IMR-90 (cell line): ENCODE data around the gene TM7SF2. TPM values are rescaled to one million over a fixed set of nuclear protein-coding genes. Genes with fewer than 3 reads are reported as not detected.

ENCODE experiments used
- ATAC-seq: fragments of 200-7000 bp; cut with Tn5 transposase; 2 replicates; pipeline ENCODE4 v1.9.1; 2020; ENCODE audit warnings: low read depth, mild to moderate bottlenecking, moderate library complexity
- BruUV-seq: library from RNA; stranded (reverse); fragments of 400-500 nt; replicated peaks from 2 replicates; lab custom pipeline; 2021; lab: Mats Ljungman, UMichigan
- CTCF ChIA-PET: fragments of 300-600 bp; formaldehyde crosslinking; extraction: SDS; loops from one replicate; lab custom pipeline; 2021; ENCODE audit warnings: antibody characterized with exemption; lab: Yijun Ruan, JAX
- POLR2A ChIA-PET: fragments of 300-600 bp; sonication (Branson Sonifier 250); formaldehyde crosslinking; loops from one replicate; lab custom pipeline; 2022; ENCODE audit warnings: antibody characterized with exemption; ENCODE audit not compliant: unreplicated experiment; lab: Charles Lee
- DNase-seq: peaks from one replicate; pipeline ENCODE4 v3.0.0; 2013
- H2AFZ ChIP-seq: replicated peaks from 2 replicates; pipeline ENCODE3; 2013; ENCODE audit warnings: low read length, mild to moderate bottlenecking; ENCODE audit not compliant: poor library complexity
- H2AK5ac ChIP-seq: 2 replicates; pipeline ENCODE4 v1.6.1; 2013; ENCODE audit warnings: low read depth, low read length, inconsistent platforms
- H2AK9ac ChIP-seq: replicated peaks from 2 replicates; pipeline ENCODE3; 2013; ENCODE audit warnings: mild to moderate bottlenecking, low read depth, low read length, moderate library complexity; ENCODE audit not compliant: poor library complexity
- H2BK120ac ChIP-seq: 2 replicates; pipeline ENCODE4 v1.6.1; 2013; ENCODE audit warnings: low read depth, low read length, inconsistent platforms
- H2BK15ac ChIP-seq: 3 replicates; pipeline ENCODE4 v1.6.1; 2013; ENCODE audit warnings: low read depth, low read length, inconsistent platforms
- H2BK20ac ChIP-seq: 2 replicates; pipeline ENCODE4 v1.6.1; 2013; ENCODE audit warnings: low read depth, mild to moderate bottlenecking, inconsistent platforms, low read length, moderate library complexity
- H2BK5ac ChIP-seq: 2 replicates; pipeline ENCODE4 v1.6.1; 2013; ENCODE audit warnings: mild to moderate bottlenecking, low read depth, low read length, inconsistent platforms; ENCODE audit not compliant: poor library complexity, severe bottlenecking
- H3K14ac ChIP-seq: replicated peaks from 2 replicates; pipeline ENCODE4 v1.6.1; 2013; ENCODE audit warnings: low read depth, low read length, inconsistent platforms
- H3K18ac ChIP-seq: 2 replicates; pipeline ENCODE4 v1.6.1; 2013; ENCODE audit warnings: low read depth, low read length, control low read depth
- H3K23ac ChIP-seq: 2 replicates; pipeline ENCODE4 v1.6.1; 2013; ENCODE audit warnings: low read depth, low read length, inconsistent platforms
- H3K27ac ChIP-seq: 2 replicates; pipeline ENCODE4 v1.5.1; 2013; ENCODE audit warnings: mild to moderate bottlenecking, control low read depth, low read length; ENCODE audit not compliant: insufficient read depth
- H3K27me3 ChIP-seq: 2 replicates; pipeline ENCODE4 v1.6.1; 2013; ENCODE audit warnings: low read length; ENCODE audit not compliant: control insufficient read depth, insufficient read depth
- H3K36me3 ChIP-seq: 2 replicates; pipeline ENCODE4 v1.6.1; 2013; ENCODE audit warnings: low read length, mixed read lengths; ENCODE audit not compliant: control insufficient read depth, insufficient read depth
- H3K4ac ChIP-seq: 2 replicates; pipeline ENCODE4 v1.6.1; 2013; ENCODE audit warnings: low read depth, low read length, inconsistent platforms
- H3K4me1 ChIP-seq: 2 replicates; pipeline ENCODE4 v1.6.1; 2013; ENCODE audit warnings: low read length, mixed read lengths; ENCODE audit not compliant: control insufficient read depth, insufficient read depth
- H3K4me2 ChIP-seq: 2 replicates; pipeline ENCODE4 v1.6.1; 2013; ENCODE audit warnings: low read depth, mild to moderate bottlenecking, control low read depth, low read length, moderate library complexity
- H3K4me3 ChIP-seq: 2 replicates; pipeline ENCODE4 v1.5.1; 2013; ENCODE audit warnings: low read depth, mild to moderate bottlenecking, control low read depth, low read length, moderate library complexity; ENCODE audit not compliant: insufficient read depth
- H3K56ac ChIP-seq: 2 replicates; pipeline ENCODE4 v1.6.1; 2013; ENCODE audit warnings: low read length, inconsistent platforms; ENCODE audit not compliant: insufficient read depth; ENCODE audit errors: extremely low read depth
- H3K79me1 ChIP-seq, 2 experiments: 2 replicates each; pipeline ENCODE4 v1.6.1; 2013; ENCODE audit warnings: low read length in 2 of 2, inconsistent platforms in 1 of 2, low read depth in 1 of 2
- H3K9ac ChIP-seq: 2 replicates; pipeline ENCODE4 v1.6.1; 2013; ENCODE audit warnings: low read depth, low read length, control low read depth
- H3K9me1 ChIP-seq: 2 replicates; pipeline ENCODE4 v1.6.1; 2013; ENCODE audit warnings: low read length, inconsistent platforms; ENCODE audit not compliant: insufficient read depth
- H3K9me3 ChIP-seq: 2 replicates; pipeline ENCODE4 v1.6.1; 2013; ENCODE audit warnings: low read length; ENCODE audit not compliant: control insufficient read depth, insufficient read depth
- H4K20me1 ChIP-seq: 2 replicates; pipeline ENCODE4 v1.6.1; 2013; ENCODE audit warnings: low read length, inconsistent platforms; ENCODE audit not compliant: insufficient read depth
- H4K5ac ChIP-seq: 2 replicates; pipeline ENCODE4 v1.6.1; 2013; ENCODE audit warnings: mild to moderate bottlenecking, low read depth, low read length, control low read depth
- H4K8ac ChIP-seq, 2 experiments: 2 replicates each; pipeline ENCODE4 v1.6.1; 2013; ENCODE audit warnings: low read depth in 2 of 2, low read length in 2 of 2, control low read depth in 1 of 2, inconsistent platforms in 1 of 2
- H4K91ac ChIP-seq: 2 replicates; pipeline ENCODE4 v1.6.1; 2013; ENCODE audit warnings: low read depth, low read length, inconsistent platforms; ENCODE audit not compliant: insufficient read depth
- BHLHE40 ChIP-seq: fragments of 150-350 bp; IDR thresholded peaks from 2 replicates; pipeline ENCODE4 v1.6.1; 2016; ENCODE audit warnings: mild to moderate bottlenecking, low read depth, low read length
- CEBPB ChIP-seq: IDR thresholded peaks from 2 replicates; pipeline ENCODE4 v1.6.1; 2012; ENCODE audit warnings: low read depth, low read length, improper control_type of control experiment
- CHD1 ChIP-seq: IDR thresholded peaks from 2 replicates; pipeline ENCODE4 v1.6.1; 2012; ENCODE audit warnings: low read depth, low read length, improper control_type of control experiment
- FOS ChIP-seq: fragments of 150-350 bp; IDR thresholded peaks from 2 replicates; pipeline ENCODE4 v1.6.1; 2016; ENCODE audit warnings: low read depth, low read length
- MAFK ChIP-seq: IDR thresholded peaks from 2 replicates; pipeline ENCODE4 v1.6.1; 2012; ENCODE audit warnings: low read depth, low read length, improper control_type of control experiment
- MAZ ChIP-seq: IDR thresholded peaks from 2 replicates; pipeline ENCODE4 v1.6.1; 2012; ENCODE audit warnings: low read depth, mild to moderate bottlenecking, low read length, improper control_type of control experiment, moderate library complexity, borderline replicate concordance
- MXI1 ChIP-seq: IDR thresholded peaks from 2 replicates; pipeline ENCODE4 v1.6.1; 2012; ENCODE audit warnings: low read depth, mild to moderate bottlenecking, low read length, moderate library complexity, borderline replicate concordance
- NFE2L2 ChIP-seq: fragments of 150-350 bp; IDR thresholded peaks from 2 replicates; pipeline ENCODE4 v1.6.1; 2016; ENCODE audit warnings: low read depth, mild to moderate bottlenecking, low read length
- POLR2A ChIP-seq: IDR thresholded peaks from 2 replicates; pipeline ENCODE4 v1.6.1; 2012; ENCODE audit warnings: mild to moderate bottlenecking, low read depth, low read length
- RAD21 ChIP-seq: IDR thresholded peaks from 2 replicates; pipeline ENCODE4 v1.6.1; 2012; ENCODE audit warnings: low read length, improper control_type of control experiment
- RCOR1 ChIP-seq: IDR thresholded peaks from 2 replicates; pipeline ENCODE4 v1.6.1; 2012; ENCODE audit warnings: mild to moderate bottlenecking, low read length, improper control_type of control experiment; ENCODE audit not compliant: insufficient replicate concordance
- RFX5 ChIP-seq: IDR thresholded peaks from 2 replicates; pipeline ENCODE4 v1.8.0; 2012; ENCODE audit warnings: low read depth, mild to moderate bottlenecking, low read length, moderate library complexity
- SMC3 ChIP-seq: fragments of 150-350 bp; IDR thresholded peaks from 2 replicates; pipeline ENCODE4 v1.6.1; 2016; ENCODE audit warnings: low read depth, mild to moderate bottlenecking, antibody characterized with exemption, low read length, moderate library complexity
- WGBS, 2 experiments: methylation state at CpG; one replicate each; pipeline versions ENCODE4 v1.1.5 to v1.1.7; 2013; ENCODE audit warnings: missing lambda C conversion rate in 2 of 2; ENCODE audit not compliant: insufficient read length in 1 of 2; ENCODE audit errors: extremely low coverage in 2 of 2; 5-methylcytosine and 5-hydroxymethylcytosine counted together
- dilution Hi-C: fragments of 300-500 bp; cut with HindIII; formaldehyde crosslinking; loops from one replicate; pipeline ENCODE4 v1.14.3; 2018; ENCODE audit warnings: low sequenced_read_pairs; ENCODE audit not compliant: unreplicated experiment
- in situ Hi-C: fragments of 300-500 bp; cut with MboI; formaldehyde crosslinking; loops from 3 replicates; pipeline ENCODE4 v1.14.3; 2019; ENCODE audit warnings: low sequenced_read_pairs, inconsistent platforms, mixed read lengths
- intact Hi-C: fragments of 100-400 bp; cut with micrococcal nuclease; formaldehyde crosslinking; loops from 2 replicates; pipeline ENCODE4 v1.10.0; 2022
- polyA plus RNA-seq, 3 experiments: library from polyadenylated mRNA; depleted of rRNA; stranded (reverse); fragments of >200 nt; gene quantifications; 2 replicates each; pipeline ENCODE4 v1.2.3, GENCODE V29; 2012; ENCODE audit warnings: low replicate concordance in 1 of 3
- total RNA-seq: library from RNA; depleted of rRNA; stranded (reverse); fragments of >200 nt; gene quantifications from 2 replicates; pipeline ENCODE4 v1.2.3, GENCODE V29; 2012
- TF ChIP-seq, protein P1 (sequence below): conservative IDR thresholded peaks from 2 replicates; pipeline ENCODE4 v1.5.1; 2012; ENCODE audit warnings: mild to moderate bottlenecking, low read depth, low read length, improper control_type of control experiment
- TF ChIP-seq, protein P2 (sequence below): fragments of 150-350 bp; IDR thresholded peaks from 2 replicates; pipeline ENCODE4 v1.6.1; 2017; ENCODE audit warnings: mild to moderate bottlenecking, antibody characterized with exemption, low read length, low read depth
- TF ChIP-seq, protein P3 (sequence below): fragments of 150-350 bp; IDR thresholded peaks from 2 replicates; pipeline ENCODE4 v1.6.1; 2016; ENCODE audit warnings: low read depth, mild to moderate bottlenecking, low read length, moderate library complexity, borderline replicate concordance

The TM7SF2 gene
- total and polyA plus RNA-seq, 2 of the 4 experiments (the other 2 are of a cell fraction): 5.7 to 7.6 TPM

DNA sequence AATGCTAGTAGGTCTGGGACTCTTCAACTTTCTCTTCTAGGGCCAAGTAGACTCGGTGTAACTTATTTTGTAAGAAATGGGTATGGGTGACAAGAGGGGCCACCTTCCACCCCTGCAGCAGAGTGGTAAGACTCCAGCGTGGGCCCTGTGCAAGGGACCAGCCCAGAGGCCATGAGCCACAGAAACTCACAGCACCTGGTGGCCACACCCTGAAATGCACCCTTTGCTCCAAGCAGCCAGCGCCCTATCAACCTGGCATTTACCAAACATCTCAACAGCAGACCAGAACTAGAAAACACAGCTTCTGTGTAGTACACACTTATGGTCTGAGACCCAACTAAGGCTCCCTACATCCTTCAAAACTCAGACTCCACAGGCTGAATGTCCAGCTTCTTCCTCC, 33.5 kb upstream of the TM7SF2 start:
- H2BK120ac ChIP-seq: no peak overlapping the region

More for the DNA sequence above, 33.5 kb upstream of the TM7SF2 start:
- no peaks in the 10 kb centered on the region; the same call in 1 of the 2 replicates for H3K9me1 ChIP-seq
- DNase-seq (peak; percentile 17), ATAC-seq (peak; percentile 71)
- dilution Hi-C loops: no loop called here
- TF ChIP-seq RCOR1 (no peak), SMC3 (peak; percentile 39; the same call in 1 of the 2 replicates), CEBPB (no peak), FOS (no peak), RAD21 (peak; percentile 51), MAFK (no peak), RFX5 (no peak), BHLHE40 (no peak), NFE2L2 (no peak), MXI1 (no peak), CHD1 (no peak), POLR2A (no peak), MAZ (no peak)
- TF ChIP-seq, protein P1, sequence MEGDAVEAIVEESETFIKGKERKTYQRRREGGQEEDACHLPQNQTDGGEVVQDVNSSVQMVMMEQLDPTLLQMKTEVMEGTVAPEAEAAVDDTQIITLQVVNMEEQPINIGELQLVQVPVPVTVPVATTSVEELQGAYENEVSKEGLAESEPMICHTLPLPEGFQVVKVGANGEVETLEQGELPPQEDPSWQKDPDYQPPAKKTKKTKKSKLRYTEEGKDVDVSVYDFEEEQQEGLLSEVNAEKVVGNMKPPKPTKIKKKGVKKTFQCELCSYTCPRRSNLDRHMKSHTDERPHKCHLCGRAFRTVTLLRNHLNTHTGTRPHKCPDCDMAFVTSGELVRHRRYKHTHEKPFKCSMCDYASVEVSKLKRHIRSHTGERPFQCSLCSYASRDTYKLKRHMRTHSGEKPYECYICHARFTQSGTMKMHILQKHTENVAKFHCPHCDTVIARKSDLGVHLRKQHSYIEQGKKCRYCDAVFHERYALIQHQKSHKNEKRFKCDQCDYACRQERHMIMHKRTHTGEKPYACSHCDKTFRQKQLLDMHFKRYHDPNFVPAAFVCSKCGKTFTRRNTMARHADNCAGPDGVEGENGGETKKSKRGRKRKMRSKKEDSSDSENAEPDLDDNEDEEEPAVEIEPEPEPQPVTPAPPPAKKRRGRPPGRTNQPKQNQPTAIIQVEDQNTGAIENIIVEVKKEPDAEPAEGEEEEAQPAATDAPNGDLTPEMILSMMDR: peak; percentile 43
- TF ChIP-seq, protein P2, sequence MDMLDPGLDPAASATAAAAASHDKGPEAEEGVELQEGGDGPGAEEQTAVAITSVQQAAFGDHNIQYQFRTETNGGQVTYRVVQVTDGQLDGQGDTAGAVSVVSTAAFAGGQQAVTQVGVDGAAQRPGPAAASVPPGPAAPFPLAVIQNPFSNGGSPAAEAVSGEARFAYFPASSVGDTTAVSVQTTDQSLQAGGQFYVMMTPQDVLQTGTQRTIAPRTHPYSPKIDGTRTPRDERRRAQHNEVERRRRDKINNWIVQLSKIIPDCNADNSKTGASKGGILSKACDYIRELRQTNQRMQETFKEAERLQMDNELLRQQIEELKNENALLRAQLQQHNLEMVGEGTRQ: no peak
- TF ChIP-seq, protein P3, sequence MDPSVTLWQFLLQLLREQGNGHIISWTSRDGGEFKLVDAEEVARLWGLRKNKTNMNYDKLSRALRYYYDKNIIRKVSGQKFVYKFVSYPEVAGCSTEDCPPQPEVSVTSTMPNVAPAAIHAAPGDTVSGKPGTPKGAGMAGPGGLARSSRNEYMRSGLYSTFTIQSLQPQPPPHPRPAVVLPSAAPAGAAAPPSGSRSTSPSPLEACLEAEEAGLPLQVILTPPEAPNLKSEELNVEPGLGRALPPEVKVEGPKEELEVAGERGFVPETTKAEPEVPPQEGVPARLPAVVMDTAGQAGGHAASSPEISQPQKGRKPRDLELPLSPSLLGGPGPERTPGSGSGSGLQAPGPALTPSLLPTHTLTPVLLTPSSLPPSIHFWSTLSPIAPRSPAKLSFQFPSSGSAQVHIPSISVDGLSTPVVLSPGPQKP: no peak
- H3K4me3 ChIP-seq: no peak overlapping the region
- no peak overlapping the region for H2AK9ac ChIP-seq
- H3K9ac ChIP-seq: no peak overlapping the region
- no peak overlapping the region for H4K91ac ChIP-seq
- H3K27me3 ChIP-seq: no peaks in the 10 kb centered on the region
- in situ Hi-C loops: no loop called here
- H3K14ac ChIP-seq: no peak overlapping the region
- H4K5ac ChIP-seq: no peak overlapping the region
- H2AK5ac ChIP-seq: no peak overlapping the region
- H3K36me3 ChIP-seq: peaks cover 2% of the 10 kb centered on the region
- H2BK15ac ChIP-seq: no peak overlapping the region
- H3K56ac ChIP-seq: no peak overlapping the region
- BruUV-seq: no TSS peak
- no peak overlapping the region for H3K4ac ChIP-seq
- no peaks in the 10 kb centered on the region for H3K9me3 ChIP-seq
- WGBS, 2 experiments: 40% methylated on average over 1 of the region's 3 CpGs; no CpG with 5 or more reads in 1 of the 2 experiments
- H3K27ac ChIP-seq: no peak overlapping the region
- H3K79me1 ChIP-seq: peaks cover 29 to 49% of the 10 kb centered on the region in 2 experiments
- H2BK20ac ChIP-seq: no peak overlapping the region
- POLR2A ChIA-PET: no interaction called here
- no peak overlapping the region for H3K4me2 ChIP-seq
- intact Hi-C loops: no loop called here
- no peak overlapping the region for H2AFZ ChIP-seq
- no peak overlapping the region for H3K23ac ChIP-seq
- no peak overlapping the region for H3K18ac ChIP-seq
- no peak overlapping the region for H4K8ac ChIP-seq
- H4K20me1 ChIP-seq: no peaks in the 10 kb centered on the region
- no peak overlapping the region for H2BK5ac ChIP-seq
- CTCF ChIA-PET: no interaction called here
- no peaks in the 10 kb centered on the region for H3K4me1 ChIP-seq
